H1 (cell line): ENCODE results near the gene MOB3B. TPM values are rescaled to one million over a fixed set of nuclear protein-coding genes. Genes with fewer than 3 reads are reported as not detected.

Source experiments
- CTCF ChIA-PET: fragments of 300-600 bp; sonication (Branson Sonifier 250); formaldehyde crosslinking; loops from one replicate; lab custom pipeline; 2021; ENCODE audit not compliant: partially characterized antibody; lab: Charles Lee
- POLR2A ChIA-PET: fragments of 300-600 bp; sonication (Branson Sonifier 250); formaldehyde crosslinking; loops from one replicate; lab custom pipeline; 2021; ENCODE audit warnings: inconsistent platforms; ENCODE audit not compliant: partially characterized antibody; lab: Charles Lee
- DNase-seq, 2 experiments: peaks; one replicate each; pipeline versions ENCODE4 v3.0.0 to v3.0.0-alpha.2; 2010 to 2022; ENCODE audit warnings: low spot score in 2 of 2, low read depth in 1 of 2, mixed read lengths in 1 of 2
- FAIRE-seq: peaks from 2 replicates; lab custom pipeline; 2011; peaks lifted over from hg19 to GRCh38; lab: Jason Lieb, UNC
- H2AFZ ChIP-seq: 2 replicates; pipeline ENCODE4 v1.8.1; 2012; ENCODE audit warnings: low read length, inconsistent platforms
- H2AK5ac ChIP-seq: 2 replicates; pipeline ENCODE4 v1.6.1; 2013; ENCODE audit warnings: low read depth, low read length
- H2BK120ac ChIP-seq: replicated peaks from 2 replicates; pipeline ENCODE3; 2013; ENCODE audit warnings: low read depth, low read length, inconsistent platforms
- H2BK12ac ChIP-seq: 2 replicates; pipeline ENCODE4 v1.6.1; 2013; ENCODE audit warnings: low read depth, low read length
- H2BK15ac ChIP-seq: 2 replicates; pipeline ENCODE4 v1.6.1; 2013; ENCODE audit warnings: low read length
- H2BK20ac ChIP-seq: 2 replicates; pipeline ENCODE4 v1.6.1; 2013; ENCODE audit warnings: low read length
- H2BK5ac ChIP-seq: 2 replicates; pipeline ENCODE4 v1.6.1; 2013; ENCODE audit warnings: low read depth, low read length
- H3K14ac ChIP-seq: 2 replicates; pipeline ENCODE4 v1.6.1; 2013; ENCODE audit warnings: inconsistent platforms; ENCODE audit not compliant: insufficient read length
- H3K18ac ChIP-seq: 2 replicates; pipeline ENCODE4 v1.6.1; 2013; ENCODE audit warnings: low read length; ENCODE audit errors: extremely low read depth
- H3K23ac ChIP-seq: 2 replicates; pipeline ENCODE4 v1.6.1; 2013; ENCODE audit warnings: inconsistent platforms; ENCODE audit not compliant: insufficient read length
- H3K23me2 ChIP-seq: 2 replicates; pipeline ENCODE4 v1.6.1; 2013; ENCODE audit warnings: low read depth, low read length
- H3K27ac ChIP-seq: 2 replicates; pipeline ENCODE4 v1.6.1; 2011; ENCODE audit warnings: low read depth, low read length, inconsistent platforms
- H3K27me3 ChIP-seq, 4 experiments: replicated peaks in 1 of 4; 1 replicate in 1 of 4; 2 replicates in 3 of 4; pipeline versions ENCODE4 v1.6.1 to v1.8.1; 2011 to 2013; ENCODE audit warnings: low read length in 3 of 4, mild to moderate bottlenecking in 3 of 4, inconsistent platforms in 2 of 4, mixed read lengths in 2 of 4, moderate library complexity in 1 of 4; ENCODE audit not compliant: control insufficient read depth in 3 of 4, insufficient read depth in 3 of 4; ENCODE audit errors: extremely low read depth in 1 of 4
- H3K36me3 ChIP-seq, 4 experiments: 2 replicates each; pipeline versions ENCODE4 v1.6.1 to v1.8.1; 2011 to 2013; ENCODE audit warnings: mild to moderate bottlenecking in 4 of 4, low read length in 3 of 4, moderate library complexity in 2 of 4, control low read depth in 1 of 4, inconsistent platforms in 1 of 4; ENCODE audit not compliant: insufficient read depth in 4 of 4, control insufficient read depth in 2 of 4
- H3K4ac ChIP-seq: replicated peaks from 2 replicates; pipeline ENCODE3; 2013; ENCODE audit warnings: low read length, low read depth, mixed read lengths, inconsistent platforms; ENCODE audit not compliant: insufficient read length
- H3K4me1 ChIP-seq, 4 experiments: replicated peaks in 1 of 4; 1 replicate in 1 of 4; 2 replicates in 3 of 4; pipeline versions ENCODE4 v1.6.1 to v1.8.1; 2011 to 2013; ENCODE audit warnings: low read length in 3 of 4, inconsistent platforms in 2 of 4, mixed read lengths in 1 of 4; ENCODE audit not compliant: insufficient read depth in 4 of 4, control insufficient read depth in 3 of 4
- H3K4me2 ChIP-seq, 2 experiments: 2 replicates each; pipeline versions ENCODE4 v1.6.1 to v1.8.1; 2011 to 2013; ENCODE audit warnings: low read depth in 2 of 2, low read length in 2 of 2, control low read depth in 1 of 2, inconsistent platforms in 1 of 2, mild to moderate bottlenecking in 1 of 2; ENCODE audit not compliant: insufficient read depth in 1 of 2
- H3K4me3 ChIP-seq, 4 experiments: fragments of 200-600, 300-600 bp in 1 of 4; sonication (generic), shearing (Covaris generic), sonication (Bioruptor Twin) in 1 of 4; 2 replicates each; pipeline versions ENCODE4 v1.5.1 to v1.8.1; 2011 to 2016; ENCODE audit warnings: low read length in 4 of 4, low read depth in 3 of 4, control low read depth in 2 of 4, inconsistent platforms in 2 of 4, mild to moderate bottlenecking in 2 of 4, mixed read lengths in 1 of 4, moderate library complexity in 1 of 4; ENCODE audit not compliant: insufficient read depth in 2 of 4; ENCODE audit errors: extremely low read depth in 1 of 4
- H3K56ac ChIP-seq: replicated peaks from 2 replicates; pipeline ENCODE3; 2013; ENCODE audit warnings: low read depth, mild to moderate bottlenecking, mixed read lengths, low read length, inconsistent platforms; ENCODE audit not compliant: insufficient read length
- H3K79me1 ChIP-seq: 2 replicates; pipeline ENCODE4 v1.6.1; 2013; ENCODE audit warnings: low read depth, low read length, control low read depth
- H3K79me2 ChIP-seq, 2 experiments: 2 replicates each; pipeline versions ENCODE4 v1.6.1 to v1.8.1; 2012 to 2013; ENCODE audit warnings: low read length in 2 of 2, mild to moderate bottlenecking in 2 of 2, inconsistent platforms in 1 of 2; ENCODE audit not compliant: insufficient read depth in 2 of 2, control insufficient read depth in 1 of 2
- H3K9ac ChIP-seq, 4 experiments: replicated peaks in 1 of 4; 1 replicate in 1 of 4; 2 replicates in 3 of 4; pipeline versions ENCODE4 v1.6.1 to v1.8.1; 2011 to 2013; ENCODE audit warnings: low read depth in 3 of 4, low read length in 3 of 4, control low read depth in 2 of 4, mild to moderate bottlenecking in 2 of 4, moderate library complexity in 2 of 4, inconsistent platforms in 1 of 4; ENCODE audit errors: extremely low read depth in 1 of 4
- H3K9me3 ChIP-seq, 2 experiments: 2 replicates each; pipeline versions ENCODE4 v1.6.1 to v1.8.1; 2012 to 2013; ENCODE audit warnings: mild to moderate bottlenecking in 2 of 2, moderate library complexity in 2 of 2, control low read depth in 1 of 2, inconsistent platforms in 1 of 2, low read depth in 1 of 2, low read length in 1 of 2, mixed read lengths in 1 of 2; ENCODE audit not compliant: insufficient read depth in 2 of 2
- H4K20me1 ChIP-seq, 2 experiments: replicated peaks in 1 of 2; 2 replicates each; pipeline versions ENCODE3 to v1.8.1; 2011 to 2013; ENCODE audit warnings: inconsistent platforms in 2 of 2, low read length in 2 of 2, mild to moderate bottlenecking in 1 of 2; ENCODE audit not compliant: insufficient read depth in 2 of 2, control insufficient read depth in 1 of 2
- H4K5ac ChIP-seq: 2 replicates; pipeline ENCODE4 v1.6.1; 2013; ENCODE audit warnings: low read length, low read depth, mixed read lengths, inconsistent platforms; ENCODE audit not compliant: insufficient read length
- H4K8ac ChIP-seq: 2 replicates; pipeline ENCODE4 v1.8.0; 2013; ENCODE audit warnings: mild to moderate bottlenecking, moderate library complexity, low read length, inconsistent platforms; ENCODE audit not compliant: insufficient read depth; ENCODE audit errors: extremely low read depth
- H4K91ac ChIP-seq: replicated peaks from 2 replicates; pipeline ENCODE3; 2013; ENCODE audit warnings: low read length, mixed read lengths, inconsistent platforms; ENCODE audit not compliant: insufficient read length
- CHD2 ChIP-seq: IDR thresholded peaks from 2 replicates; pipeline ENCODE4 v1.6.1; 2012; ENCODE audit warnings: low read length, improper control_type of control experiment
- CTCF ChIP-seq, 3 experiments: IDR thresholded peaks; 1 replicate in 2 of 3; 2 replicates in 1 of 3; pipeline versions ENCODE4 v1.5.1 to v1.6.1; 2011; ENCODE audit warnings: low read length in 3 of 3, mild to moderate bottlenecking in 3 of 3, inconsistent platforms in 2 of 3, low read depth in 1 of 3, moderate library complexity in 1 of 3; ENCODE audit not compliant: insufficient read depth in 1 of 3; ENCODE audit errors: control extremely low read depth in 1 of 3
- RAD21 ChIP-seq, 2 experiments: IDR thresholded peaks in 1 of 2; conservative IDR thresholded peaks in 1 of 2; 2 replicates each; pipeline ENCODE4 v1.6.1; 2011; ENCODE audit warnings: low read depth in 2 of 2, low read length in 2 of 2, improper control_type of control experiment in 1 of 2, inconsistent platforms in 1 of 2, mild to moderate bottlenecking in 1 of 2, moderate library complexity in 1 of 2
- SIN3A ChIP-seq, 2 experiments: IDR thresholded peaks in 1 of 2; conservative IDR thresholded peaks in 1 of 2; 2 replicates each; pipeline ENCODE4 v1.6.1; 2011 to 2012; ENCODE audit warnings: low read length in 2 of 2, improper control_type of control experiment in 1 of 2, low read depth in 1 of 2, mild to moderate bottlenecking in 1 of 2
- WGBS, 2 experiments: shearing (Covaris generic) in 1 of 2; methylation state at CpG; one replicate each; pipeline versions ENCODE4 v1.1.6 to v1.1.7; 2013 to 2015; ENCODE audit warnings: low lambda C conversion rate in 2 of 2, mixed read lengths in 2 of 2, inconsistent platforms in 1 of 2, low coverage in 1 of 2, missing lambda C conversion rate in 1 of 2; ENCODE audit not compliant: insufficient replicate concordance in 2 of 2, insufficient coverage in 1 of 2, insufficient read length in 1 of 2; ENCODE audit errors: extremely low coverage in 1 of 2, missing lambda C conversion rate in 1 of 2; 5-methylcytosine and 5-hydroxymethylcytosine counted together
- polyA plus RNA-seq, 7 experiments: library from polyadenylated mRNA; depleted of rRNA in 3 of 7; stranded (reverse) in 5 of 7; unstranded in 2 of 7; fragments of >200 nt in 5 of 7; fragments of 200-250 nt in 2 of 7; gene quantifications; 1 replicate in 5 of 7; 2 replicates in 1 of 7; 4 replicates in 1 of 7; pipeline versions ENCODE4 v1.2.1 to v1.2.3, GENCODE V29; 2011 to 2013; ENCODE audit warnings: missing spikeins in 2 of 7, mixed read lengths in 2 of 7
- total RNA-seq: library from RNA; stranded (reverse); fragmentation: NEBNext Ultra II Directional; extraction: Animal tissue kit (Norgen Biotek cat#: 25700); gene quantifications from 2 replicates; pipeline ENCODE4 v1.2.1, GENCODE V29; 2021

Gene MOB3B
- total and polyA plus RNA-seq, 2 of the 8 experiments (the other 6 are each of a cell fraction or from before 2014, with no cell fraction given) = 12.7 to 16.1 TPM

- no peak overlapping the region; the same call in 1 of the 2 replicates for H3K18ac ChIP-seq
- no peak overlapping the region for H4K91ac ChIP-seq
- no peak overlapping the region for H2BK12ac ChIP-seq
- peak overlapping the region; percentile 50; the same call in 1 of the 2 replicates for H3K27ac ChIP-seq
- ChIA-PET POLR2A (interaction anchor here (1.3 kb wide), 1 partner anchor 44 kb away, joined by 3 read pairs; no protein-coding TSS in a partner anchor), CTCF (interaction anchor here (0.6 to 5.2 kb wide), 18 partner anchors 8 to 1442 kb away, joined by 3 to 32 read pairs (median 4); partner anchors contain the start of gene MOB3B)
- H3K4me2 ChIP-seq = peak overlapping the region in 1 of 2 experiments; percentile 50; a peak in 3 of 4 replicates
- H3K9me3 ChIP-seq = no peaks in the 10 kb centered on the region
- H2BK20ac ChIP-seq = peak overlapping the region; percentile 62; the same call in 1 of the 2 replicates
- H3K23me2 ChIP-seq = no peaks in the 10 kb centered on the region
- TF ChIP-seq CHD2 = no peak
- TF ChIP-seq SIN3A (conservative IDR thresholded peaks at IDR 0.05 in 1 of 2, IDR thresholded peaks at IDR 0.05 in 1 of 2; ENCODE audit: low read depth in 1 of 2, low read length in 2 of 2) = 0 out of 4 replicates have a peak, but pooled peaks of 1 of the 2 experiments have one; percentile 23
- TF ChIP-seq RAD21 (IDR thresholded peaks at IDR 0.05 in 1 of 2, conservative IDR thresholded peaks at IDR 0.05 in 1 of 2; ENCODE audit: low read depth in 2 of 2, low read length in 2 of 2) = peak; percentile 30 to 32; a peak in 2 of 4 replicates
- peak in 1 of 3 experiments; percentile 3; a peak in 2 of 4 replicates for TF ChIP-seq CTCF (IDR thresholded peaks at IDR 0.05; ENCODE audit: control extremely low read depth in 1 of 3, insufficient read depth in 1 of 3, low read depth in 1 of 3, low read length in 3 of 3)
- H3K36me3 ChIP-seq = no peaks in the 10 kb centered on the region; a peak in 1 of 8 replicates
- peaks cover 11 to 27% (median 18%) of the 10 kb centered on the region in 4 experiments; a peak in 6 of 7 replicates for H3K4me1 ChIP-seq
- no peak overlapping the region for H3K56ac ChIP-seq
- peaks cover 0 to 3% of the 10 kb centered on the region in 2 experiments; a peak in 1 of 4 replicates for H3K79me2 ChIP-seq
- peak overlapping the region; percentile 16 for H3K4ac ChIP-seq
- peak overlapping the region in 2 of 4 experiments; percentile 2 to 28; a peak in 2 of 8 replicates for H3K4me3 ChIP-seq
- no peak overlapping the region for H2BK15ac ChIP-seq
- DNase-seq (no peak), FAIRE-seq (peak; percentile 42)
- H3K14ac ChIP-seq = no peak overlapping the region
- peaks cover 2% of the 10 kb centered on the region; the same call in 1 of the 2 replicates for H3K79me1 ChIP-seq
- no peak overlapping the region for H3K23ac ChIP-seq
- H2AK5ac ChIP-seq = no peak overlapping the region
- H2BK5ac ChIP-seq = peak overlapping the region; percentile 80; the same call in 1 of the 2 replicates
- H4K5ac ChIP-seq = no peak overlapping the region
- no peaks in the 10 kb centered on the region for H4K20me1 ChIP-seq
- H3K9ac ChIP-seq = no peak overlapping the region; a peak in 1 of 7 replicates
- no peak overlapping the region for H2BK120ac ChIP-seq
- H3K27me3 ChIP-seq = no peaks in the 10 kb centered on the region
- no peak overlapping the region for H4K8ac ChIP-seq
- no peak overlapping the region for H2AFZ ChIP-seq
- 55% methylated on average over 5 of the region's 5 CpGs; no CpG with 5 or more reads in 1 of the 2 experiments for WGBS, 2 experiments
These were observed 40.3 kb downstream of the MOB3B start for GRCh38 chr9:27489087-27489876.
